ENCODE measurements around the gene TPCN2. TPM values are rescaled to one million over a fixed set of nuclear protein-coding genes. Genes with fewer than 3 reads are reported as not detected.

TPCN2 gene
- total RNA-seq, 3 donors from 2014 or later (not counting 1 experiment from before 2014, with no cell fraction given), result 14.9 to 18.3 (median 18.2) TPM

GRCh38 chr11:69135420-69136363 is 87.0 kb downstream of the TPCN2 start:
- no peak for DNase-seq
- TF ChIP-seq, protein P1, sequence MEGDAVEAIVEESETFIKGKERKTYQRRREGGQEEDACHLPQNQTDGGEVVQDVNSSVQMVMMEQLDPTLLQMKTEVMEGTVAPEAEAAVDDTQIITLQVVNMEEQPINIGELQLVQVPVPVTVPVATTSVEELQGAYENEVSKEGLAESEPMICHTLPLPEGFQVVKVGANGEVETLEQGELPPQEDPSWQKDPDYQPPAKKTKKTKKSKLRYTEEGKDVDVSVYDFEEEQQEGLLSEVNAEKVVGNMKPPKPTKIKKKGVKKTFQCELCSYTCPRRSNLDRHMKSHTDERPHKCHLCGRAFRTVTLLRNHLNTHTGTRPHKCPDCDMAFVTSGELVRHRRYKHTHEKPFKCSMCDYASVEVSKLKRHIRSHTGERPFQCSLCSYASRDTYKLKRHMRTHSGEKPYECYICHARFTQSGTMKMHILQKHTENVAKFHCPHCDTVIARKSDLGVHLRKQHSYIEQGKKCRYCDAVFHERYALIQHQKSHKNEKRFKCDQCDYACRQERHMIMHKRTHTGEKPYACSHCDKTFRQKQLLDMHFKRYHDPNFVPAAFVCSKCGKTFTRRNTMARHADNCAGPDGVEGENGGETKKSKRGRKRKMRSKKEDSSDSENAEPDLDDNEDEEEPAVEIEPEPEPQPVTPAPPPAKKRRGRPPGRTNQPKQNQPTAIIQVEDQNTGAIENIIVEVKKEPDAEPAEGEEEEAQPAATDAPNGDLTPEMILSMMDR (IDR thresholded peaks at IDR 0.05), result no peak
- H3K27me3 ChIP-seq (ENCODE audit: control insufficient read depth, insufficient read depth, low read length), result no peaks in the 10 kb centered on the region
- no peaks in the 10 kb centered on the region for H3K9me3 Mint-ChIP-seq
- intact Hi-C loops (cut with micrococcal nuclease), result no loop called here
- H3K9me3 ChIP-seq (ENCODE audit: control insufficient read depth, insufficient read depth, low read length), result no peaks in the 10 kb centered on the region
- WGBS (ENCODE audit: insufficient coverage), result 82% methylated on average over 14 of the region's 14 CpGs
- H3K4me1 ChIP-seq (ENCODE audit: control insufficient read depth, insufficient read depth, low read length), result no peaks in the 10 kb centered on the region
- H3K27ac Mint-ChIP-seq, result no peak overlapping the region
- H3K4me1 Mint-ChIP-seq, result no peaks in the 10 kb centered on the region
- no peak overlapping the region for H3K4me3 Mint-ChIP-seq
- H3K27me3 Mint-ChIP-seq (ENCODE audit: low read depth in 2 of 2), result no peaks in the 10 kb centered on the region
- no peak for ATAC-seq
- H3K4me3 ChIP-seq (ENCODE audit: low read length), result no peak overlapping the region
- H3K36me3 Mint-ChIP-seq, result no peaks in the 10 kb centered on the region
- H3K27ac ChIP-seq (ENCODE audit: low read length), result no peak overlapping the region
- no peaks in the 10 kb centered on the region for H3K36me3 ChIP-seq (ENCODE audit: control insufficient read depth, insufficient read depth, low read length)

DNA sequence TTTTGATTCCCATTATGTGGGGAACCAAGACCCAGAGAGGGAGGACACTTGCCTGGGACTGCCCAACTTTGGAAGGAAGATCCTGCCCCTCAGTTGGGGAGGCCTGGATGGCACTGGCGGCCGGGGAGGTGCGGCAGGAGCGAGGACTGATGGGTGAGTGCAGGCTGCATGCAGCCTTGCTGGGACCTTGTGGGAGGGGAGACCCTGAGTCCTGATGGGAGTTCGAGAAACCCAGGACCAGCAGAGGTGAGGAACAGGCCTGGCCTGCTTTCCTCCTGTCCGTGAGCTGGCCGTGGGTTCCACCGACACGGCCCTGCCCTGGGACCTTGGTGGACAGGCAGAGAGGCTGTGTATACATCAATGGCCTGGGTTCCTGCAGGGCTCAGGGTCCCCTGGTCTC is 87.7 kb downstream of the TPCN2 start:
- H3K27ac ChIP-seq (ENCODE audit: low read length), result no peak overlapping the region
- H3K27me3 Mint-ChIP-seq (ENCODE audit: low read depth in 2 of 2), result peaks cover 0 to under 1% of the 10 kb centered on the region in 2 donors
- no peak overlapping the region for H3K27ac Mint-ChIP-seq
- H3K36me3 Mint-ChIP-seq, result no peaks in the 10 kb centered on the region
- H3K4me1 ChIP-seq (ENCODE audit: control insufficient read depth, insufficient read depth, low read length), result no peaks in the 10 kb centered on the region
- 91% methylated on average over 9 of the region's 9 CpGs for WGBS (ENCODE audit: insufficient coverage)
- no peaks in the 10 kb centered on the region for H3K9me3 Mint-ChIP-seq
- no peaks in the 10 kb centered on the region for H3K27me3 ChIP-seq (ENCODE audit: control insufficient read depth, insufficient read depth, low read length)
- H3K4me1 Mint-ChIP-seq, result no peaks in the 10 kb centered on the region
- no peak for DNase-seq
- H3K36me3 ChIP-seq (ENCODE audit: control insufficient read depth, insufficient read depth, low read length), result no peaks in the 10 kb centered on the region
- no peak overlapping the region for H3K4me3 Mint-ChIP-seq
- TF ChIP-seq, protein P1 (IDR thresholded peaks at IDR 0.05), result no peak
- intact Hi-C loops (cut with micrococcal nuclease), result no loop called here
- no peak overlapping the region for H3K4me3 ChIP-seq (ENCODE audit: low read length)
- ATAC-seq, result no peak
- no peaks in the 10 kb centered on the region for H3K9me3 ChIP-seq (ENCODE audit: control insufficient read depth, insufficient read depth, low read length)

- H3K4me3 Mint-ChIP-seq, result no peak overlapping the region
- no peaks in the 10 kb centered on the region for H3K9me3 Mint-ChIP-seq
- DNase-seq, result no peak
- TF ChIP-seq, protein P1 (IDR thresholded peaks at IDR 0.05), result no peak
- intact Hi-C loops (cut with micrococcal nuclease), result no loop called here
- no peak for ATAC-seq
- Histone ChIP-seq H3K36me3 (ENCODE audit: control insufficient read depth, insufficient read depth, low read length) (no peaks in the 10 kb centered on the region), H3K4me1 (ENCODE audit: control insufficient read depth, insufficient read depth, low read length) (no peaks in the 10 kb centered on the region), H3K4me3 (ENCODE audit: low read length) (no peak overlapping the region), H3K27ac (ENCODE audit: low read length) (no peak overlapping the region), H3K27me3 (ENCODE audit: control insufficient read depth, insufficient read depth, low read length) (no peaks in the 10 kb centered on the region), H3K9me3 (ENCODE audit: control insufficient read depth, insufficient read depth, low read length) (no peaks in the 10 kb centered on the region)
- peaks cover 0 to 4% of the 10 kb centered on the region in 2 donors for H3K27me3 Mint-ChIP-seq (ENCODE audit: low read depth in 2 of 2)
- 89% methylated on average over 8 of the region's 8 CpGs for WGBS (ENCODE audit: insufficient coverage)
- no peaks in the 10 kb centered on the region for H3K36me3 Mint-ChIP-seq
- no peaks in the 10 kb centered on the region for H3K4me1 Mint-ChIP-seq
- H3K27ac Mint-ChIP-seq, result no peak overlapping the region
Observed at GRCh38 chr11:69137151-69137844, 88.6 kb downstream of the TPCN2 start.

All from natural killer cell (primary cell).